Aorta (tissue), 5 donors: ENCODE results near the gene TACC3. TPM values are rescaled to one million over a fixed set of nuclear protein-coding genes. Genes with fewer than 3 reads are reported as not detected.
A peak's percentile ranks its signal among the peaks of the same experiment; 100 is the strongest.

Source experiments
- ATAC-seq: fragments of 200-7000 bp; cut with Tn5 transposase; one replicate; pipeline ENCODE4 v1.9.1; 2022; ENCODE audit warnings: moderate library complexity; ENCODE audit not compliant: low FRiP score
- DNase-seq, 2 donors: peaks; one replicate each; pipeline ENCODE4 v3.0.0-alpha.2; 2020
- H3K27ac ChIP-seq, 2 donors: one replicate each; pipeline ENCODE4 v1.5.1; 2013; ENCODE audit warnings: low read length in 2 of 2, mild to moderate bottlenecking in 2 of 2, moderate library complexity in 2 of 2, control low read depth in 1 of 2, inconsistent platforms in 1 of 2, low read depth in 1 of 2
- H3K27me3 ChIP-seq, 2 donors: one replicate each; pipeline ENCODE4 v1.6.1; 2013; ENCODE audit warnings: control low read depth in 1 of 2, low read length in 1 of 2, mild to moderate bottlenecking in 1 of 2, moderate library complexity in 1 of 2; ENCODE audit not compliant: insufficient read depth in 2 of 2, control insufficient read depth in 1 of 2
- H3K36me3 ChIP-seq, 2 donors: one replicate each; pipeline ENCODE4 v1.6.1; 2013; ENCODE audit warnings: control low read depth in 1 of 2, low read length in 1 of 2, mild to moderate bottlenecking in 1 of 2; ENCODE audit not compliant: insufficient read depth in 2 of 2, control insufficient read depth in 1 of 2
- H3K4me1 ChIP-seq, 2 donors: one replicate each; pipeline ENCODE4 v1.6.1; 2013; ENCODE audit warnings: low read length in 2 of 2, control low read depth in 1 of 2, mild to moderate bottlenecking in 1 of 2, moderate library complexity in 1 of 2; ENCODE audit not compliant: insufficient read depth in 2 of 2, control insufficient read depth in 1 of 2
- H3K4me3 ChIP-seq, 2 donors: one replicate each; pipeline ENCODE4 v1.5.1; 2013; ENCODE audit warnings: low read length in 2 of 2, control low read depth in 1 of 2, mild to moderate bottlenecking in 1 of 2
- H3K9me3 ChIP-seq: one replicate; pipeline ENCODE4 v1.6.1; 2013; ENCODE audit warnings: mild to moderate bottlenecking, low read length; ENCODE audit not compliant: control insufficient read depth
- WGBS, 2 donors: extraction: QIAGEN DNeasy Blood & Tissue Kit; methylation state at CpG; one replicate each; pipeline ENCODE4 v1.1.7; 2013; 5-methylcytosine and 5-hydroxymethylcytosine counted together
- intact Hi-C, 2 donors: fragments of 100-400 bp; cut with DNase I; formaldehyde crosslinking; loops; one replicate each; pipeline versions ENCODE4 v1.14.2 to v1.15.0; 2022
- polyA plus RNA-seq, 2 donors: library from polyadenylated mRNA; stranded (reverse); fragments of 200-250 nt; gene quantifications; one replicate each; pipeline ENCODE4 v1.2.3, GENCODE V29; 2013
- total RNA-seq, 2 donors: library from RNA; stranded (reverse); fragmentation: NEBNext Ultra II Directional; extraction: Animal tissue kit (Norgen Biotek cat#: 25700); gene quantifications; one replicate each; pipeline ENCODE4 v1.2.1, GENCODE V29; 2021
- donor health status: healthy with polysubstance abuse.
- donor health status: Bipolar disorder and iron deficiency.
- donor health status: DM: no; HTN: no; CAD: no.
- donor health status: DM: no; HTN: no; CAD: no.
- donor health status: DM: yes; HTN: yes; CAD: no.

TACC3 gene
- total and polyA plus RNA-seq, 4 donors, result 5.2 to 16.1 (median 8.4) TPM

DNA sequence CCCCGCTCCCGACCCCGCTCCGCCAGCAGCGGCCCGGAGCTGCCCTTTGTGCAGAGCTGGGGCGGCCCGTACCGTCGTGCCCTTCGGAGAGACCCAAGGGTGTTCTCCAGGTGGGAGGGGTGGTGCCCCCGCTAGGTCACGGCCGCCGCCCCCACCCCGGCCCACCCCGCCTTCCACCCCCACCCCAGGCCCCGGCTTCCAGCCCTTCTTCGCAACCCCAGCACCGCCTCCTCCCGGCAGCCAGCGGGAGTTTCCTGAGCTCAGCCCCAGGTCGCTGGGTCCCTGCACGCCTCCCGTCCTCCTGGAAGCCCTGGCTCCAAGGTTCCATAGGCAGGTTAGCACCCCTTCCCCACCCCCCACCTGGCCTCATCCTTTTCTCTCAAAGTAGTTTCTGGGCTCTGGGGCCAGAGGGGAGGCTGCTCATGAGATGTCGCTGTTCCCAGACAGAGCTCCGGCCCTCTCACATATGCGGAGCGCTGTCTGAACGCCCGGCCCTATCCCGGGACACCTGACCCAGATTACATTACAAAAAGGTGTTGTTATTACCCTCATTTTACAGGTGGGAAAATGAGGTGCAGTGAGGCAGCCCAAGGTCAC is 46.5 kb downstream of the TACC3 start:
- 32 to 34% methylated on average over 26 to 32 of the region's 32 CpGs for WGBS, 2 donors
- intact Hi-C loops, result no loop called here
- no peaks in the 10 kb centered on the region for H3K27me3 ChIP-seq
- H3K4me1 ChIP-seq, result no peaks in the 10 kb centered on the region
- no peak for ATAC-seq
- H3K27ac ChIP-seq, result no peak overlapping the region
- peak overlapping the region; percentile 20 to 28 for H3K4me3 ChIP-seq
- no peaks in the 10 kb centered on the region for H3K9me3 ChIP-seq
- no peak for DNase-seq
- no peaks in the 10 kb centered on the region for H3K36me3 ChIP-seq

DNA sequence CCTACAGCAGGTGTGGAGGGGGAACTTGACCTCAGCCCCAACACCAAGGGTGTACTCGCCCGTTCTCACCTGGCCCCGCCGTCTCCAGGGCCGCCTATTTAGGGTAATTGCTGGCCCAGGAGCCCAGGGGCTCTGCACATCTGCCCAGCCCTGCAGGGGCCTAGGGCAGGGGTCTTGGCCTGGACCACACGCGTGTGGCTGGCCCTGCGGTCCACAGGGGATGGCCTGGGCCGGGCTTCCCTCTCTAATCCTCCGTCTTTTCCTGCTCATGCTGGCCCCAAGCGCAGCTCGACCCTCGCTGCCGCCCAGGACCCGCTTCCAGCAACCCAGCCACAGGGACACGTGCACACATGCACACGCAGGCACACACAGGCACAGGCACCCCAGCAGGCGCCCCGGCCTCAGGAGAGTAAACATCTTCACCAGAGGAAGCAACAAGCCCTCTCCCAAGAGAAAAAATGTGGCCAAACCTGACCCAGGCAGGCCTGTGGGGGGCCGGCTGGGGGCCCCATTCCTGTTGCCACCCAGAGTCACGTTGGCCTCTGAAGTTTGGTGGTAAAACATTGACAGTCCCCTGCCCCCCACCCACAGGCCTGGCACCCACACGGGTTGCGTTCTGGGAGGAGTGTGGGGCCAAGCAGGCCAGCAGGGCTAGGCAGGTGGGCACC is 47.2 kb downstream of the TACC3 start:
- H3K27me3 ChIP-seq, result no peaks in the 10 kb centered on the region
- no peak for ATAC-seq
- intact Hi-C loops, result no loop called here
- 92 to 96% methylated on average over 22 to 23 of the region's 23 CpGs for WGBS, 2 donors
- no peak overlapping the region for H3K27ac ChIP-seq
- no peaks in the 10 kb centered on the region for H3K4me1 ChIP-seq
- no peak for DNase-seq
- H3K36me3 ChIP-seq, result no peaks in the 10 kb centered on the region
- no peaks in the 10 kb centered on the region for H3K9me3 ChIP-seq
- no peak overlapping the region for H3K4me3 ChIP-seq

DNA sequence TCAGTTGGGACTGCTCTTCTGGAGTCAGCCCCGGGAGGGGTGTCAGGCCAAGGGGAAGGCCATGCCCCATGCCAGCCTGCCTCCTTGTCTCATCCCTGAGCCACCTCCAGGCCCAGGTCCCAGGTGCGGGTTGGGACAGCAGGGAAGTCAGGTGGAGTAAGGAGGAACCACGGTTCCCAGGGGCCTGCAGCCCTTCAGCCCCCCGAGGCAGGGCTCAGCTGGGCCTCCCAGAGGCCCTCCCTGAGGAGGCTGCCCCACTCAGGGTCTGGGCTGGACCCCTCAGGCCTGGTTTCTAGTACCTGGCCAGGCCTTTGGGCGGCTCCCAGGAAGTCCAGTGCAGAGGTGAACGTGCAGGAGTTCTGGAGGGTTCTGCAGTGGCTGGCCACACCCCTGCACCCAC is 48.4 kb downstream of the TACC3 start:
- Histone ChIP-seq H3K27ac (no peak overlapping the region), H3K36me3 (no peaks in the 10 kb centered on the region), H3K9me3 (no peaks in the 10 kb centered on the region), H3K4me3 (no peak overlapping the region), H3K4me1 (no peaks in the 10 kb centered on the region), H3K27me3 (no peaks in the 10 kb centered on the region)
- ATAC-seq (no peak), DNase-seq (no peak)
- intact Hi-C loops, result no loop called here
- 93% methylated on average over 6 of the region's 6 CpGs for WGBS, 2 donors

DNA sequence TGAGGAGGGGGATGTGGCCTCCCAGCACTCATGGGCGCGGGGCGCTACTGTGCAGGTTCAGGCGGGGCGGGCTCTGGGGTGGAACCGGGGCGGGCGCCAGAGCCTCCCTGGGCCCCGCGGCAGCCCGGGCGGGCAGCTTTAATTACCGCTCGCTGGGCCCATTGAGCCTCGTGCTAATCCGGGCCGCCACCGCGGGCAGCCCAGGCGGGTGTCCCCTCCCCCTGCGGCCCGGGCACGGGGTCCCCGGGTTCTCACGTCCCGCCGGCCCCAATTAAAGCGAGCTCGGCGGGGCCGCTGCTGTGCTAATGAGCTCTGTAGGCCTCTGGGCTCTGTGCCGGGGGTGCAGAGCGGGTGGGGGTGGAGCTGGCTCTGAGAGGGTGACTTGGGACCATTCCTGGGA is 48.9 kb downstream of the TACC3 start:
- Histone ChIP-seq H3K27me3 (no peaks in the 10 kb centered on the region), H3K4me1 (no peaks in the 10 kb centered on the region), H3K36me3 (no peaks in the 10 kb centered on the region), H3K4me3 (no peak overlapping the region), H3K9me3 (no peaks in the 10 kb centered on the region), H3K27ac (no peak overlapping the region)
- no peak for DNase-seq
- 69 to 78% methylated on average over 29 to 33 of the region's 33 CpGs for WGBS, 2 donors
- intact Hi-C loops, result no loop called here
- ATAC-seq, result no peak

DNA sequence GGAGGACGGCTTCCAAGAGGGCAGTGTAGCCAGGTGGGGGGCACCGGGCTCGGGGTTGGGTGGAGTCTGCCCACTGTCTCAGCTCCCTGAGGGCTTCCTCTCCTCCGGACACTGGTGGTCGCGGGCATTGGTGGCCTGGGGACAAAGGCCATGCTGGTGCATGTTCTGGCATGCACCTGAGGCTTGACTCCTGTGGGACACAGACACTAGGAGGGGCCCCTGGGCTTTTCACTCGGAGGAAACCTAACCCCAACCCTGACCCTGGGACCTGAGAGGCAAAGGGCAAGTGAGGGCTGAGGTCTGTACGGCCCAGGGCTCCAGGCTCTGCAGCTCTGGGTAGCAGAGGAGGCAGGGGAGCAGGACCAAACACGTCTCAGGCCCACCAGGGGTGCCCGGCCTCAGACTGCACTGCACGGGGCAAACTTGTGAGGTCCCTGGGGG is 49.5 kb downstream of the TACC3 start:
- intact Hi-C loops, result no loop called here
- Histone ChIP-seq H3K4me1 (no peaks in the 10 kb centered on the region), H3K27me3 (no peaks in the 10 kb centered on the region), H3K36me3 (no peaks in the 10 kb centered on the region), H3K9me3 (no peaks in the 10 kb centered on the region), H3K27ac (no peak overlapping the region), H3K4me3 (no peak overlapping the region)
- 89 to 90% methylated on average over 9 to 11 of the region's 11 CpGs for WGBS, 2 donors
- DNase-seq (no peak), ATAC-seq (no peak)

GRCh38 chr4:1771555-1772305 is 50.4 kb downstream of the TACC3 start:
- Histone ChIP-seq H3K4me3 (no peak overlapping the region), H3K27ac (no peak overlapping the region), H3K9me3 (no peaks in the 10 kb centered on the region), H3K4me1 (no peaks in the 10 kb centered on the region), H3K27me3 (no peaks in the 10 kb centered on the region), H3K36me3 (no peaks in the 10 kb centered on the region)
- DNase-seq (no peak), ATAC-seq (no peak)
- WGBS, 2 donors, result 81 to 82% methylated on average over 26 to 28 of the region's 28 CpGs
- intact Hi-C loops, result no loop called here

DNA sequence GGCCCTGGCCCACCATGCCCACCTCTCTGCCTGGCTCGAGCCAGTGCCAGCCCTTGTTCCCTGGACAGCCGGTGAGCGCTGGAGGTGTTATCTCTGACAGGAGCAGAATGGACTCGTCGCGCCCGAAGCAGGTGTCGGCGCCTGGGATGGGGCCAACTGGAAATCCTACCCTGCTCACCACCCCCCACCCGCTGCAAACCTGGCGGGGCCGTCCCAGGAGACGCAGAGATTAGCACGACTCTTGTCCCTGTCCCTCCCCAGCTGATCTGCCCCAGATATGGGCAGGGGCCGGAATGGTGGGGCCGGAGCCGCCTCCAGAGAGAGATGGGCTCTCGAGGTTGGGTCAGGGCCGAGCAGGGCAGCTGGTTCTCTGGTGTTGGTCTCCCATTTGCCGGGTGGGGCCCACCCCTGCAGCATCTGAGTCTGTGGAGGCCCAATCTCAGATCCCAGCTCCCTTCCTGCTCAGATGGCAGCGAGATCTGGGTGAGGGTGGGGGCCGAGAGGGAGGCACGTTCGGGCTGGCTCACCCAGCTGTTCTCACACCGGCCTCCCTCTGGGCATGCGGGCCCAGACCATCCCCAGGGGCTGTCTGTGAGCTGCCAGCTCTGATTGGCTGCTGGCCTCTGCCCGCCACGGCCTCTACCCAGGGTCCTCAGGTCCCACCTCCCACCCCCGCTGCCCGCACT is 51.7 kb downstream of the TACC3 start:
- ATAC-seq (no peak), DNase-seq (no peak)
- H3K4me3 ChIP-seq, result no peak overlapping the region
- intact Hi-C loops, result no loop called here
- H3K36me3 ChIP-seq, result no peaks in the 10 kb centered on the region
- H3K27me3 ChIP-seq, result no peaks in the 10 kb centered on the region
- H3K4me1 ChIP-seq, result no peaks in the 10 kb centered on the region
- 64 to 69% methylated on average over 29 to 30 of the region's 30 CpGs for WGBS, 2 donors
- no peaks in the 10 kb centered on the region for H3K9me3 ChIP-seq
- H3K27ac ChIP-seq, result no peak overlapping the region

DNA sequence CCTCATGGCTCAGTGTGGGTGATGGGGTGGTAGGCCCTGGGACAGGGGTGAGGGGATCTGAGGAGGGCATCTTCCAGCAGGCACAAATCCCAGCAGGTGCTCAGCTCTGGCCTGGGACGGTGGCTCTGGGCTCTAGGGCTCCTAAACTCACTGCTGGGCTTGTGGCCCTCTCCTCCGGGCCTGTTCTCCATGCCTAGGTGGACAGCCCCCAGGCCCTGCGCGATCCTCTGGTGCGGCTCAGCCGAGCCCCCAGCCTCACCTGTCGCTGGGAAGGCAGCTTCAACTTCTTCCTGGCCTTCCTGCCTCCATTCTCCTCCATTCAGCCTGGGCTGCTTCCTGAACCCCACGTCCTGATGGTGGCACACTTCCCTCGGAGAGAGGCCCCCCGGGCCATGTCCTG is 52.4 kb downstream of the TACC3 start:
- H3K27ac ChIP-seq, result no peak overlapping the region
- H3K4me3 ChIP-seq, result no peak overlapping the region
- intact Hi-C loops, result no loop called here
- 90 to 94% methylated on average over 10 of the region's 10 CpGs for WGBS, 2 donors
- H3K9me3 ChIP-seq, result no peaks in the 10 kb centered on the region
- no peak for ATAC-seq
- H3K4me1 ChIP-seq, result no peaks in the 10 kb centered on the region
- no peaks in the 10 kb centered on the region for H3K36me3 ChIP-seq
- no peaks in the 10 kb centered on the region for H3K27me3 ChIP-seq
- no peak for DNase-seq
